Measurements from ENCODE around the gene SYNPO2. TPM values are rescaled to one million over a fixed set of nuclear protein-coding genes. Genes with fewer than 3 reads are reported as not detected.
A peak's percentile ranks its signal among the peaks of the same experiment; 100 is the strongest.

SYNPO2 gene
- total and polyA plus RNA-seq, 10 donors = 3.6 to 72.1 (median 29.0) TPM

- Histone ChIP-seq H3K27ac (peak overlapping the region in 6 of 8 donors; percentile 48 to 74 (median 58)), H3K4me1 (peaks cover 0 to 27% (median 7%) of the 10 kb centered on the region in 6 donors), H3K36me3 (peaks cover 0 to 12% (median 3%) of the 10 kb centered on the region in 6 donors), H3K27me3 (replicated peaks in 1 of 7) (no peaks in the 10 kb centered on the region), H3K9me3 (no peaks in the 10 kb centered on the region), H3K4me3 (no peak overlapping the region)
- DNase-seq = no peak
- intact Hi-C loops (cut with DNase I; ENCODE audit: low total_unique reads) = no loop called here
- 36 to 73% (median 50%) methylated on average over 4 of the region's 4 CpGs for WGBS, 5 donors
- TF ChIP-seq POLR2AphosphoS5 (IDR thresholded peaks at IDR 0.05) = no peak
- TF ChIP-seq POLR2A (IDR thresholded peaks at IDR 0.05) = no peak
- no peak for TF ChIP-seq CTCF (IDR thresholded peaks at IDR 0.05 in 8 of 11, conservative IDR thresholded peaks at IDR 0.05 in 3 of 11)
These were observed 137.4 kb downstream of the SYNPO2 start for GRCh38 chr4:119025916-119026661.

GRCh38 chr4:119026662-119027444, 138.2 kb downstream of the SYNPO2 start:
- H3K36me3 ChIP-seq = peaks cover 0 to 19% (median 3%) of the 10 kb centered on the region in 6 donors
- no peaks in the 10 kb centered on the region for H3K9me3 ChIP-seq
- no peak overlapping the region for H3K4me3 ChIP-seq
- DNase-seq = no peak
- TF ChIP-seq POLR2AphosphoS5 (IDR thresholded peaks at IDR 0.05) (no peak), POLR2A (IDR thresholded peaks at IDR 0.05) (no peak), CTCF (IDR thresholded peaks at IDR 0.05 in 8 of 11, conservative IDR thresholded peaks at IDR 0.05 in 3 of 11) (no peak)
- no peaks in the 10 kb centered on the region for H3K27me3 ChIP-seq (replicated peaks in 1 of 7)
- WGBS, 5 donors = 81 to 85% (median 83%) methylated on average over 22 of the region's 22 CpGs
- intact Hi-C loops (cut with DNase I; ENCODE audit: low total_unique reads) = no loop called here
- H3K27ac ChIP-seq = peak overlapping the region in 7 of 8 donors; percentile 11 to 74 (median 57)
- H3K4me1 ChIP-seq = peaks cover 0 to 27% (median 7%) of the 10 kb centered on the region in 6 donors

GRCh38 chr4:119027811-119028210, 139.2 kb downstream of the SYNPO2 start:
- no peak overlapping the region for H3K4me3 ChIP-seq
- H3K27ac ChIP-seq = no peak overlapping the region
- intact Hi-C loops (cut with DNase I; ENCODE audit: low total_unique reads) = no loop called here
- H3K4me1 ChIP-seq = peaks cover 0 to 27% (median 7%) of the 10 kb centered on the region in 6 donors
- TF ChIP-seq POLR2A (IDR thresholded peaks at IDR 0.05) (no peak), CTCF (IDR thresholded peaks at IDR 0.05 in 8 of 11, conservative IDR thresholded peaks at IDR 0.05 in 3 of 11) (no peak), POLR2AphosphoS5 (IDR thresholded peaks at IDR 0.05) (no peak)
- WGBS, 5 donors = 57 to 74% (median 65%) methylated on average over 2 of the region's 2 CpGs
- H3K9me3 ChIP-seq = no peaks in the 10 kb centered on the region
- H3K36me3 ChIP-seq = peaks cover 0 to 22% (median 3%) of the 10 kb centered on the region in 6 donors
- H3K27me3 ChIP-seq (replicated peaks in 1 of 7) = no peaks in the 10 kb centered on the region
- no peak for DNase-seq

- Histone ChIP-seq H3K4me1 (peaks cover 0 to 27% (median 7%) of the 10 kb centered on the region in 6 donors), H3K27ac (no peak overlapping the region), H3K9me3 (no peaks in the 10 kb centered on the region), H3K27me3 (replicated peaks in 1 of 7) (no peaks in the 10 kb centered on the region), H3K36me3 (peaks cover 0 to 22% (median 3%) of the 10 kb centered on the region in 6 donors), H3K4me3 (no peak overlapping the region)
- TF ChIP-seq CTCF (IDR thresholded peaks at IDR 0.05 in 8 of 11, conservative IDR thresholded peaks at IDR 0.05 in 3 of 11) (no peak), POLR2AphosphoS5 (IDR thresholded peaks at IDR 0.05) (no peak), POLR2A (IDR thresholded peaks at IDR 0.05) (no peak)
- intact Hi-C loops (cut with DNase I; ENCODE audit: low total_unique reads) = no loop called here
- WGBS, 5 donors = 70 to 92% (median 82%) methylated on average over 2 of the region's 2 CpGs
- DNase-seq = no peak
These were observed 139.6 kb downstream of the SYNPO2 start for GRCh38 chr4:119028296-119028695.
